Measurements from ENCODE around the gene EVPLL.
"Not testable (repeated sequence)": the region's sequence is repeated elsewhere in the genome, so short reads cannot be mapped to it uniquely, and the experiment has no call there.

Gene EVPLL

GRCh38 chr17:18377437-18378204, at the start of gene EVPLL:
TSS of gene EVPLL (plus strand) at chr17:18377778. CDS start at chr17:18380938, 3,160 bp downstream.
- peak in 1 of 2 donors; percentile 56 for DNase-seq

DNA sequence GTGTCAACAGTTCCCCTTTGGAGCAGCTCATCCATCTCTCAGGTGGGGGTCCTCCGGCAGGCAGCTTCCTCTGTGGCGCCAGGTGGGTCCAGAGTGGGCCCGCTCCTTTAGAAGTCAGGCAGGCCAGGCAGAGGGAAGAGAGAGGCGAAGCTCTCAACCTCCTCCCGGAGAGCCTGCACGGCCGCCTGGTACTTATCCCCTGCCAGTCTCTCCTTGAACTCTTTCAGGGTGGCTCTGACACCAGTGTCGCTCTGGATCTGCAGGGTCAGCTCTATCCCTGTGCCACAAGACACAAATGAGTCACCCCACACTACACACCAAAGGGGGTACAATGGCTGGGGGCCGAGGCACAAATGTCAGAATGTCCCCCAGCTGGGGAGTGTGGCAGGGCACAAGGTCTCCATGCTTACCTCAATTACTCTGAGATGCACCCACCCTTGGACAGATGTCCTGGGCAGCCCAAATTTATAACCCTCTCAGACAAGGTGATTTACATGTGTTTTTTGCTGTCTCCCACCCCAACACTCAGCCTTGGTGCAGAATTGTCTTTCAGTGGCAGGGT, 48.9 kb upstream of the EVPLL start:
- no peak for DNase-seq

DNA sequence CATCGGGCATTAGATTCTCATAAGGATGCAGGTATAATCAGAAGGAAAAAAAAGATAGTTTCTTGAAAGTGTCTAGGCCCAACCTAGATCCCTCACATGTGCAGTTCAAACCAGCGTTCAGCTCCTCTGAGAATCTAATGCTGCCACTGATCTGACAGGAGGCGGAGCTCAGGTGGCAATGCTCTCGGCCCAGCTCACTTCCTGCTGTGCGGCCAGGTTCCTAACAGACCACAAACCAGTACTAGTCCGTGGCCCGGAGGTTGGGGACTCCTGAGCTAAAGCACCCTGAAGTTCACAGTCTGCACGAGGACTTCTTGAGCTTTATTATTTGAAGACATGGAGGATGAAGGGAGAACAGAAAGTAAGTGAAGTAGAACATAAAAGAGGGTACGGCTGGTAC, 45.7 kb upstream of the EVPLL start:
- DNase-seq = peak in 1 of 2 donors; percentile 25

GRCh38 chr17:18332909-18333489, 44.6 kb upstream of the EVPLL start:
- no peak for DNase-seq

DNA sequence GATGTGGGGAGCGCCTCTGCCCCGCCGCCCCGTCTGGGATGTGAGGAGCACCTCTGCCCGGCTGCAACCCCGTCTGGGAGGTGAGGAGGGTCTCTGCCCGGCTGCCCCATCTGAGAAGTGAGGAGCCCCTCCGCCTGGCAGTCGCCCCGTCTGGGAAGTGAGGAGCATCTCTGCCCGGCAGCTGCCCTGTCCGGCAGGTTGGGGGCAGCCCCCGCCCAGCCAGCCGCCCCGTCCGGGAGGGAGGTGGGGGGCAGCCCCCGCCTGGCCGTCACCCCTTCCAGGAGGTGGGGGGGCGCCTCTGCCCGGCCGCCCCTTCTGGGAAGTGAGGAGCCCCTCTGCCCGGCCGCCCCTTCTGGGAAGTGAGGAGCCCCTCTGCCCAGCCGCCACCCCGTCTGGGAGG, 39.4 kb upstream of the EVPLL start:
- DNase-seq = not testable (repeated sequence)

GRCh38 chr17:18339933-18340332, 37.6 kb upstream of the EVPLL start:
- no peak for DNase-seq

DNA sequence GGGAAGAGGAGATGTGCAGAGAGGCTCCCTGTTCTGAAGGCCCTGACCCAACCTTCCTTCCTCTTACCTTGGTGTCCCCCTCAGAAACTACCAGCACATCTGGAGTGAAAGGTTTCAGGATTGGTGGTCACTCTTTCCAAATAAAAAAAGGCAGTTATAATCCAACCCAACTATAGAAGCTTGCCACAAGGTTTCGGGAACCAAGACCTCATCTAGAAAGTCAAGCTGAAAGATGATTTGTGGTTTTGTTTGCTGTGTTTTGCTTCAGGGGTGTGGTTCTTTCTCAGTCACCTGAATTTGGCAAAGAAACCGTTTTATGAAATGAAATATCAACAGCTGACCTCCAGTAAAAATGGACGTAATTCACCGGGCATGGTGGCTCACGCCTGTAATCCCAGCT, 33.6 kb upstream of the EVPLL start:
- DNase-seq = no peak

GRCh38 chr17:18353541-18353940, 24.0 kb upstream of the EVPLL start:
- DNase-seq = no peak

- DNase-seq = peak in 1 of 2 donors; percentile 25
Measured at GRCh38 chr17:18356624-18357023, 21.0 kb upstream of the EVPLL start.

DNA sequence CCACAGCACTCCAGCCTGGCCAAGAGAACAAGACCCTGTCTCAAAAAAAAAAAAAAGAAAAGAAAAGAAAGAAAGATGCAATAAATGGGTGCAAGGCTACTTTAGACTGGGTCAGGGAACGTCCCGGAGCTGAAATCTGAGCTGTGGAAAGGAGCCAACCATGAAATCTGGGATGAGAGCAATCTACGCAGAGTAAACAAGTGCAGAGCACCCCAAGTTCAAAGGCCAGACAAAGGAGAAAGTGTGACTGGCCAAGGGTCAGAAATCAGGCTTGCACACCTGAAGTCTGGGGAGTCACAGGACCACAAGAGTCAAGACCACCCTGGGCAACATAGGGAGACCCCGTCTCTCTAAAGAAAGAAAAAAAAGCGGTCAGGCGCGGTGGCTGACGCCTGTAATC, 17.1 kb upstream of the EVPLL start:
- no peak for DNase-seq

- DNase-seq = no peak
Measured at GRCh38 chr17:18361837-18362697, 15.5 kb upstream of the EVPLL start.

DNA sequence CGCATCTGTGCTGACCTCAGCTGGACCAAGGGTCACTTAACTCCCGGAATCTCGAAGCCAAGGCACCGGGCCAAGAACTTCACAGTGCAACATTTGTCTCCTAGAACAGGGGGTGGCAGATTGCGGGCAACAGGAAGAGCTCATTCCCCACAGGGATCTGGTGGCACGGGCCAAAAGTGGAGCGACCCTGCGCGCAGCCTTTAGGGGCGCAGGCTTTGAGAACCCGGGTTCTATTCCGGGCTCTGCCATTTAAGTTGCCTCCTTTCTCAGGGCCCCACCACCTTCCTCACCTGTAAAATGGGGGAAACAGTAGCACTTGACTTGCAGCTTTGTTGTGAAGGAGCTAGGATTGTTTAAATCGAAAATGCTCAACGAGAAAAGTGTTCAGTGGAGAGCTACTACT, 14.9 kb upstream of the EVPLL start:
- DNase-seq = no peak

GRCh38 chr17:18363101-18364049, 14.2 kb upstream of the EVPLL start, which contains the start of gene SHMT1:
TSS of gene SHMT1 (minus strand) at chr17:18363550. CDS start at chr17:18355981, 7,569 bp downstream.
- peak; percentile 89 to 91 for DNase-seq

DNA sequence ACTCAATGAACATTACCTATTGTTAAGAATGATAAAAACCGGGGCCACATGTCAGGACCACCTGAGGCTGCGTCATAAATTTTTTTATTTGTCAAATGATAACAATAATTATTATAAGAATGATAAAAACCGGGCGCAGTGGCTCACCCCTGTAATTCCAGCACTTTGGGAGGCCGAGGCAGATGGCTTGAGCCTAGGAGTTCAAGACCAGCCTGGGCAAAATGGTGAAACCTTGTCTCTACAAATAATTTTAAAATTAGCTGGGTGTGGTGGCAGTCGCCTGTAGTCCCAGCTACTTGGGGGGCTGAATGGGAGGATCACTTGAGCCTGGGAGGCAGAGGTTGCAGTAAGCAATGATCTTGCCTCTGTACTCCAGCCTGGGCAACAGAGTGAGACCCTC, 13.4 kb upstream of the EVPLL start:
- DNase-seq = no peak

DNA sequence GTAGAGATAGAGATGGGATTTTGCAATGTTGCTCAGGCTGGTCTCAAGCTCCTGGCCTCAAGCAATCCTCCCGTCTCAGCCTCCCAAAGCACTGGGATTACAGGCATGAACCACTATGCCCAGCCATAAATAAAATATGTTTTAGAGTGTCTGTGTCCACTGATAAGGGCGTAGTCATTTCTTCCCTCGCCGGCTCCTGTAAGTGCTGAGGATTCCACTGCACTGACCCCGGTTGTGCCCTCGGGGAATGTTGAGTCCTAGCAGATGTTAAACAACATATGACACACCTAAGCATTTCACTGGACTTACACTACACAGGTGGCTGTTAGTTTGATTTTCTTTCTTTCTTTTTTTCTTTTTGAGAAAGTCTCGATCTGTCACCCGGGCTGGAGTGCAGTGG, 8.6 kb upstream of the EVPLL start:
- DNase-seq = no peak

DNA sequence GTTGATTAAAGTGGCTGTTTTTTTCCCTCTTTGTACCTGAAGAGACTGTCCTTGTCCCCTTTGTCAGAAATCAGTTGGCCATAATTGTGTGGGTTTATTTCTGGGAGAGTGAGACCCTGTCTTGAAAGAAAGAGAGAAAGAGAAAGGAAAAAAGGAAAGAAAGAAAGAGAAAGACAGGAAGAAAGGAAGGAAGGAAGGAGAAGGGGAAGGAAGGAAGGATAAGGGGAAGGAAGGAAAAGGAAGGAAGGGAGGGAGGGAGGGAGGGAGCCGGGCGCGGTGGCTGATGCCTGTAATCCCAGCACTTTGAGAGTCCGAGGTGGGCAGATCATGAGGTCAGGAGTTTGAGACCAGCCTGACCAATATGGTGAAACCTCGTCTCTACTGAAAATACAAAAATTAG, 6.8 kb upstream of the EVPLL start:
- no peak for DNase-seq

DNA sequence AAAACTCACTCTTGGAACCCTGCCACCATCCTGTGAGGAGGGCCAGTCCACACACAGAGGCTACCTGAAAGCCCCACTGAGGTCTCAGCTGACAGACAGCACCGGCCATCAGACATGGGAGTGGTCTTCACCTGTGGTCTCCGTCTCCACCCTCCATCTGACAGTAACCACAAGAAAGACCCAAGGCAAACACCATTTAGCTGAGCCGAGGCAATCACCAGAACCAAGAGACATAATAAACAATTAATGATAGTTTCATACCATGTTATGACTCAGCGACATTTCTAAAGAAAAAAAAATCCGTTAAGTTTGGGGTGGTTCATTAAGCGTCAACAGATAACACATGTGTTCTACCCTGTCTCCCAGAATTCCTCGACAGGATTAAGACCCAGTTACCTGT, 6.1 kb upstream of the EVPLL start:
- DNase-seq = no peak

DNA sequence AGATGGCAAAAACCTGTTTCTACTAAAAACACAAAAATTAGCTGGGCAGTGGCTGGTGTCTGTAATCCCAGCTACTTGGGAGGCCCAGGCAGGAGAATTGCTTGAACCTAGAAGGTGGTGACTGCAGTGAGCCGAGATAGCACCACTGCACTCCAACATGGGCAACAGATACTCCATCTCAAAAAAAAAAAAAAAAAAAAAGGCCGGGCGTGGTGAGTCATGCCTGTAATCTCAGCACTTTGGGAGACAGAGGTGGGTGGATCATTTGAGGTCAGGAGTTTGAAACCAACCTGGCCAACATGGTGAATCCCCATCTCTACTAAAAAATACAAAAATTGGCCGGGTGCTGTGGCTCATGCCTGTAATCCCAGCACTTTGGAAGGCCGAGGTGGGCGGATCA, 4.4 kb upstream of the EVPLL start:
- not testable (repeated sequence) for DNase-seq

DNA sequence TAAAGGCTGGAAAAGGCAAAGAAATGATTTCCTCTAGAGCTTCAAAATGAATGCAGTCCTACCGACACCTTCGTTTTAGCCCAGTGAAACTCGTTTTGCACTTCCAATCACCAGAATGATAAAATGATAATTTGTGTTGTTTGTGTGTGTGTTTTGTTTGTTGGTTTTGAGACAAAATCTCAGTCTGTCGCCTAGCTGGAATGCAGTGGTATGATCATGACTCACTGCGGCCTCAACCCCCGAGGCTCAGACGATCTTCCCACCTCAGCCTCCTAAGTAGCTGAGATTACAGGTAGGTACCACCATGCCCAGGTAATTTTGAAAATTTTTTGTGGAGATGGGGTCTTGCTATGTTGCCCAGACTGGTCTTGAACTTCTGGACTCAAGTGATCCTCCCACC, 3.4 kb upstream of the EVPLL start:
- DNase-seq = no peak

DNA sequence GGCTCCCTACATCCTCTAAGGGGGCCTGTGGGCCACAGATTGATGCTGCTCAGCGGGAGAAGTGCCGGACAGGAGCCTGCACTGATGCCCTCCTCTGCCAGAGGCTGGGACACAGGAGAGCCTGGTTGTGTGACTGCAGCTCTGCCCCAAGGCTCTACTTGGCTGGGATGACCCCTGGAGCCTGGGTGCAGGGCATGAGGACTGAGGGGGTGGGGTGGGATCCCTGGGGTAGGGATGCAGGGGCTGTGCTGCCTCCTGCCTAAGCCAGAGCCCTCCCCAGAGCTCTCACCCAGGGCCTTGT, 577 bp downstream of the EVPLL start:
- no peak for DNase-seq

DNA sequence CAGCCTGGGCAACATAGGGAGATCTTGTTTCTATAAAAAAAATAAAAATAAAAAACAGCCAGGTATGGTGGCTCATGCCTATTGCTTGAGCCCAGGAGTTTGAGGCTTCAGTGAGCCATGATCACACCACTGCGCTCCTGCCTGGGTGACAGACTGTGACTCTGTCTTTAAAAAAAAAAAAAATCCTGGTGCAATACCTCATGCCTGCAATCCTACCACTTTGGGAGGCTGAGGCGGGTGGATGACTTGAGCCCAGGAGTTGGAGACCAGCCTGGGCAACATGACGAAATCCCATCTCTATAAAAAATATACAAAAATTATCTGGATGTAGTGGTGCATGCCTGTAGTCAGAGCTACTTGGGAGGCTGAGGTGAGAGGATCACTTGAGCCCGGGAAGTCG, 1.0 kb downstream of the EVPLL start:
- not testable (repeated sequence) for DNase-seq

Measured in CD4-positive, alpha-beta T cell treated with Interleukin-4 for 1 hour (primary cell).